ENCODE data around the gene TMEM14A.
"Not testable (repeated sequence)": the region's sequence is repeated elsewhere in the genome, so short reads cannot be mapped to it uniquely, and the experiment has no call there.

Gene TMEM14A

DNA sequence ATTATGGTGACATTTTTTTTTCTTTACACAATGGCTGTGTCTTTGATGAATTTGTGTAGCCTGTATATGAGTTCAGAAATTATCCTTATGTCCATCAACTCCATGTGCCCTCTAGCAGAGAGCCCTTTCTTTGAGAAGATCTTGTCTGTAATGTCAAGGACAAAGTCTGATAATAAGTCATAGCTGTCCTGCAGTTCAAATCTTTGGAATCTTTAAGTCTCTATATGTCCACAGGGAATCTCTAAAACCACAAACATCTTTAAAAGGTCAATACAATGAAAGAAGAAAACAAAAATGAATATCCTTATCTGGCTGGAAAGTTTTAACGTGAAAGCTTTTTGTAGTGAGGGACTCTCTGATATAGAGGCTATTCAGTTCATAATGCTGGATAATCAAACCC, 16.9 kb upstream of the TMEM14A start:
- Histone ChIP-seq H3K4me3 (ENCODE audit: low read depth in 1 of 5, low read length in 5 of 5) (no peak overlapping the region), H3K9me3 (ENCODE audit: control insufficient read depth in 5 of 5, low read length in 5 of 5) (no peaks in the 10 kb centered on the region), H3K4me1 (ENCODE audit: control insufficient read depth in 5 of 5, insufficient read depth in 5 of 5, low read length in 5 of 5) (peaks cover 0 to 5% (median 0%) of the 10 kb centered on the region in 5 donors), H3K9ac (ENCODE audit: low read length in 5 of 5) (no peak overlapping the region), H3K27ac (ENCODE audit: low read depth, low read length) (no peak overlapping the region), H3K27me3 (ENCODE audit: control insufficient read depth in 5 of 5, insufficient read depth in 4 of 5, low read length in 5 of 5) (peaks cover 0 to 5% (median 0%) of the 10 kb centered on the region in 5 donors), H3K36me3 (ENCODE audit: control insufficient read depth in 5 of 5, insufficient read depth in 5 of 5, low read length in 5 of 5) (no peaks in the 10 kb centered on the region)

- Histone ChIP-seq H3K9ac (ENCODE audit: low read length in 5 of 5) (no peak overlapping the region), H3K4me1 (ENCODE audit: control insufficient read depth in 5 of 5, insufficient read depth in 5 of 5, low read length in 5 of 5) (peaks cover 0 to 5% (median 0%) of the 10 kb centered on the region in 5 donors), H3K4me3 (ENCODE audit: low read depth in 1 of 5, low read length in 5 of 5) (no peak overlapping the region), H3K9me3 (ENCODE audit: control insufficient read depth in 5 of 5, low read length in 5 of 5) (no peaks in the 10 kb centered on the region), H3K36me3 (ENCODE audit: control insufficient read depth in 5 of 5, insufficient read depth in 5 of 5, low read length in 5 of 5) (no peaks in the 10 kb centered on the region), H3K27ac (ENCODE audit: low read depth, low read length) (no peak overlapping the region), H3K27me3 (ENCODE audit: control insufficient read depth in 5 of 5, insufficient read depth in 4 of 5, low read length in 5 of 5) (peaks cover 0 to 5% (median 0%) of the 10 kb centered on the region in 5 donors)
Measured at GRCh38 chr6:52654592-52654991, 16.3 kb upstream of the TMEM14A start.

DNA sequence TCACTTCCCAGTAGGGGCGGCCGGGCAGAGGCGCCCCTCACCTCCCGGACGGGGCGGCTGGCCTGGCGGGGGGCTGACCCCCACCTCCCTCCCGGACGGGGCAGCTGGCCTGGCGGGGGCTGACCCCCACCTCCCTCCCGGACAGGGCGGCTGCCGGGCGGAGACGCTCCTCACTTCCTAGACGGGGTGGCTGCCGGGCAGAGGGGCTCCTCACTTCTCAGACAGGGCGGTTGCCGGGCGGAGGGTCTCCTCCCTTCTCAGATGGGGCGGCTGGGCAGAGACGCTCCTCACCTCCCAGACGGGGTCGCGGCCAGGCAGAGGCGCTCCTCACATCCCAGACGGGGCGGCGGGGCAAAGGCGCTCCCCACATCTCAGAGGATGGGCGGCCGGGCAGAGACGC, 15.0 kb upstream of the TMEM14A start:
- not testable (repeated sequence) for H3K4me1 ChIP-seq (ENCODE audit: control insufficient read depth in 5 of 5, insufficient read depth in 5 of 5, low read length in 5 of 5); H3K9me3 ChIP-seq (ENCODE audit: control insufficient read depth in 5 of 5, low read length in 5 of 5); H3K4me3 ChIP-seq (ENCODE audit: low read depth in 1 of 5, low read length in 5 of 5); H3K27me3 ChIP-seq (ENCODE audit: control insufficient read depth in 5 of 5, insufficient read depth in 4 of 5, low read length in 5 of 5); H3K9ac ChIP-seq (ENCODE audit: low read length in 5 of 5); H3K36me3 ChIP-seq (ENCODE audit: control insufficient read depth in 5 of 5, insufficient read depth in 5 of 5, low read length in 5 of 5); H3K27ac ChIP-seq (ENCODE audit: low read depth, low read length)

DNA sequence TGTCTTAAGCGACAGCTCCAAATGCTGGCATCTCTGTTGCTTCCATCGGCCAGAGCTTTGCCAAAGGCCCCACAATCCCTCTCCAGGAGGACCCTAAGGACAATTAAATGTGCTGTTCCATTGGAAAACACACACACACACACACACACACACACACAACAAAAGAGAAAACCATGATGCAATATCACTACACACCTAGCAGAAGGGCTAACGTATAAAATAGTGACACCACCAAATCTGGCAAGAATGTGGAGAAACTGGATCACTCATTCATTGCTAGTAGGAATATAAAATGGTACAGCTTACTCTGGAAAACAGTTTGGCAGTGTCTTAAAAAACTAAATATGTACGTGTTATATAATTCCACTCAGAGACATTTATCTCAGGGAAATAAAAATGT, 13.0 kb upstream of the TMEM14A start:
- Histone ChIP-seq H3K4me3 (ENCODE audit: low read depth in 1 of 5, low read length in 5 of 5) (no peak overlapping the region), H3K27ac (ENCODE audit: low read depth, low read length) (no peak overlapping the region), H3K4me1 (ENCODE audit: control insufficient read depth in 5 of 5, insufficient read depth in 5 of 5, low read length in 5 of 5) (no peaks in the 10 kb centered on the region), H3K36me3 (ENCODE audit: control insufficient read depth in 5 of 5, insufficient read depth in 5 of 5, low read length in 5 of 5) (no peaks in the 10 kb centered on the region), H3K9me3 (ENCODE audit: control insufficient read depth in 5 of 5, low read length in 5 of 5) (no peaks in the 10 kb centered on the region), H3K9ac (ENCODE audit: low read length in 5 of 5) (no peak overlapping the region), H3K27me3 (ENCODE audit: control insufficient read depth in 5 of 5, insufficient read depth in 4 of 5, low read length in 5 of 5) (peaks cover 0 to 5% (median 0%) of the 10 kb centered on the region in 5 donors)

DNA sequence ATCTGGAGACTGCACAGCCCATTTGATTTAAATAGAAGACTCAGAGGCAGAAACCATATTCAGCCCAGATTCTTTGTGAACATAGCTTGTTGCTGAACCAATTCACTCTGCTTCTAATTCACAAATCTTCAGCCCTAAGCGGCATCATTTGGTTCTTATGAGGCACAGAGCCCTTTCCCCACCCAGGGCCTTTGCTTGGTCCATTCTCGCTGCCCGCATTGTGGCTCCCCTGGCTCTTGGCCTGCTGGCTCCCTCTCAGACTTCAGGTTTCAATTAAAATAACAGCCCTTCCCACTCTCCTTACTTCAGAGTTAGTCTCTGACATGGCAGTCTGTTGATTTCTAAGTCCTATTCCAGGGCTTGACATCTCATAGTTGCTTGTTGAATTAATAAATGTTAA, 9.4 kb upstream of the TMEM14A start:
- Histone ChIP-seq H3K27me3 (ENCODE audit: control insufficient read depth in 5 of 5, insufficient read depth in 4 of 5, low read length in 5 of 5) (peaks cover 0 to 5% (median 0%) of the 10 kb centered on the region in 5 donors), H3K36me3 (ENCODE audit: control insufficient read depth in 5 of 5, insufficient read depth in 5 of 5, low read length in 5 of 5) (no peaks in the 10 kb centered on the region), H3K27ac (ENCODE audit: low read depth, low read length) (no peak overlapping the region), H3K4me3 (ENCODE audit: low read depth in 1 of 5, low read length in 5 of 5) (no peak overlapping the region), H3K9me3 (ENCODE audit: control insufficient read depth in 5 of 5, low read length in 5 of 5) (no peaks in the 10 kb centered on the region), H3K9ac (ENCODE audit: low read length in 5 of 5) (no peak overlapping the region), H3K4me1 (ENCODE audit: control insufficient read depth in 5 of 5, insufficient read depth in 5 of 5, low read length in 5 of 5) (peaks cover 5 to 17% (median 15%) of the 10 kb centered on the region in 5 donors)

GRCh38 chr6:52662031-52662430, 8.9 kb upstream of the TMEM14A start:
- no peak overlapping the region for H3K9ac ChIP-seq (ENCODE audit: low read length in 5 of 5)
- H3K27ac ChIP-seq (ENCODE audit: low read depth, low read length) = no peak overlapping the region
- H3K4me1 ChIP-seq (ENCODE audit: control insufficient read depth in 5 of 5, insufficient read depth in 5 of 5, low read length in 5 of 5) = peaks cover 5 to 17% (median 15%) of the 10 kb centered on the region in 5 donors
- H3K36me3 ChIP-seq (ENCODE audit: control insufficient read depth in 5 of 5, insufficient read depth in 5 of 5, low read length in 5 of 5) = no peaks in the 10 kb centered on the region
- H3K27me3 ChIP-seq (ENCODE audit: control insufficient read depth in 5 of 5, insufficient read depth in 4 of 5, low read length in 5 of 5) = peaks cover 0 to 5% (median 0%) of the 10 kb centered on the region in 5 donors
- H3K4me3 ChIP-seq (ENCODE audit: low read depth in 1 of 5, low read length in 5 of 5) = no peak overlapping the region
- H3K9me3 ChIP-seq (ENCODE audit: control insufficient read depth in 5 of 5, low read length in 5 of 5) = no peaks in the 10 kb centered on the region

- Histone ChIP-seq H3K4me3 (ENCODE audit: low read depth in 1 of 5, low read length in 5 of 5) (peak overlapping the region; percentile 45 to 80 (median 74)), H3K36me3 (ENCODE audit: control insufficient read depth in 5 of 5, insufficient read depth in 5 of 5, low read length in 5 of 5) (no peaks in the 10 kb centered on the region), H3K4me1 (ENCODE audit: control insufficient read depth in 5 of 5, insufficient read depth in 5 of 5, low read length in 5 of 5) (peaks cover 5 to 17% (median 15%) of the 10 kb centered on the region in 5 donors), H3K27me3 (ENCODE audit: control insufficient read depth in 5 of 5, insufficient read depth in 4 of 5, low read length in 5 of 5) (no peaks in the 10 kb centered on the region), H3K9me3 (ENCODE audit: control insufficient read depth in 5 of 5, low read length in 5 of 5) (no peaks in the 10 kb centered on the region), H3K27ac (ENCODE audit: low read depth, low read length) (peak overlapping the region; percentile 4), H3K9ac (ENCODE audit: low read length in 5 of 5) (peak overlapping the region in 3 of 5 donors; percentile 74 to 82 (median 76))
Measured at GRCh38 chr6:52663120-52663935, 7.6 kb upstream of the TMEM14A start.

- no peaks in the 10 kb centered on the region for H3K27me3 ChIP-seq (ENCODE audit: control insufficient read depth in 5 of 5, insufficient read depth in 4 of 5, low read length in 5 of 5)
- H3K36me3 ChIP-seq (ENCODE audit: control insufficient read depth in 5 of 5, insufficient read depth in 5 of 5, low read length in 5 of 5) = no peaks in the 10 kb centered on the region
- peak overlapping the region; percentile 4 for H3K27ac ChIP-seq (ENCODE audit: low read depth, low read length)
- H3K4me1 ChIP-seq (ENCODE audit: control insufficient read depth in 5 of 5, insufficient read depth in 5 of 5, low read length in 5 of 5) = peaks cover 5 to 17% (median 15%) of the 10 kb centered on the region in 5 donors
- peak overlapping the region; percentile 45 to 80 (median 74) for H3K4me3 ChIP-seq (ENCODE audit: low read depth in 1 of 5, low read length in 5 of 5)
- peak overlapping the region in 3 of 5 donors; percentile 74 to 82 (median 76) for H3K9ac ChIP-seq (ENCODE audit: low read length in 5 of 5)
- no peaks in the 10 kb centered on the region for H3K9me3 ChIP-seq (ENCODE audit: control insufficient read depth in 5 of 5, low read length in 5 of 5)
Measured at GRCh38 chr6:52663936-52664185, 7.1 kb upstream of the TMEM14A start.

- H3K4me1 ChIP-seq (ENCODE audit: control insufficient read depth in 5 of 5, insufficient read depth in 5 of 5, low read length in 5 of 5) = peaks cover 5 to 17% (median 15%) of the 10 kb centered on the region in 5 donors
Measured at GRCh38 chr6:52664186-52664990, 6.5 kb upstream of the TMEM14A start.

More at GRCh38 chr6:52664186-52664990, 6.5 kb upstream of the TMEM14A start:
- Histone ChIP-seq H3K9me3 (ENCODE audit: control insufficient read depth in 5 of 5, low read length in 5 of 5) (no peaks in the 10 kb centered on the region), H3K36me3 (ENCODE audit: control insufficient read depth in 5 of 5, insufficient read depth in 5 of 5, low read length in 5 of 5) (no peaks in the 10 kb centered on the region), H3K9ac (ENCODE audit: low read length in 5 of 5) (peak overlapping the region; percentile 42 to 82 (median 74)), H3K27ac (ENCODE audit: low read depth, low read length) (peak overlapping the region; percentile 34), H3K4me3 (ENCODE audit: low read depth in 1 of 5, low read length in 5 of 5) (peak overlapping the region; percentile 68 to 80 (median 74)), H3K27me3 (ENCODE audit: control insufficient read depth in 5 of 5, insufficient read depth in 4 of 5, low read length in 5 of 5) (no peaks in the 10 kb centered on the region)

All from subcutaneous abdominal adipose tissue (tissue), 5 donors.